ENCODE data around the gene TSC22D3. TPM values are rescaled to one million over a fixed set of nuclear protein-coding genes. Genes with fewer than 3 reads are reported as not detected.

Gene TSC22D3
- total and polyA plus RNA-seq, 2 experiments from 2014 or later, result 455 to 647 TPM

- no peaks in the 10 kb centered on the region for H3K36me3 ChIP-seq (replicated peaks; ENCODE audit: insufficient read depth, low read depth)
- H3K4me1 ChIP-seq (ENCODE audit: insufficient read depth), result peaks cover 6% of the 10 kb centered on the region
- no peaks in the 10 kb centered on the region for H3K27me3 ChIP-seq
- peaks cover 14% of the 10 kb centered on the region for H3K79me2 ChIP-seq
- TF ChIP-seq EZH2phosphoT487 (IDR thresholded peaks at IDR 0.05; ENCODE audit: low read depth, severe bottlenecking, unreplicated experiment) (no peak), EZH2 (IDR thresholded peaks at IDR 0.05; ENCODE audit: borderline replicate concordance) (no peak)
- TF ChIP-seq, protein P1, sequence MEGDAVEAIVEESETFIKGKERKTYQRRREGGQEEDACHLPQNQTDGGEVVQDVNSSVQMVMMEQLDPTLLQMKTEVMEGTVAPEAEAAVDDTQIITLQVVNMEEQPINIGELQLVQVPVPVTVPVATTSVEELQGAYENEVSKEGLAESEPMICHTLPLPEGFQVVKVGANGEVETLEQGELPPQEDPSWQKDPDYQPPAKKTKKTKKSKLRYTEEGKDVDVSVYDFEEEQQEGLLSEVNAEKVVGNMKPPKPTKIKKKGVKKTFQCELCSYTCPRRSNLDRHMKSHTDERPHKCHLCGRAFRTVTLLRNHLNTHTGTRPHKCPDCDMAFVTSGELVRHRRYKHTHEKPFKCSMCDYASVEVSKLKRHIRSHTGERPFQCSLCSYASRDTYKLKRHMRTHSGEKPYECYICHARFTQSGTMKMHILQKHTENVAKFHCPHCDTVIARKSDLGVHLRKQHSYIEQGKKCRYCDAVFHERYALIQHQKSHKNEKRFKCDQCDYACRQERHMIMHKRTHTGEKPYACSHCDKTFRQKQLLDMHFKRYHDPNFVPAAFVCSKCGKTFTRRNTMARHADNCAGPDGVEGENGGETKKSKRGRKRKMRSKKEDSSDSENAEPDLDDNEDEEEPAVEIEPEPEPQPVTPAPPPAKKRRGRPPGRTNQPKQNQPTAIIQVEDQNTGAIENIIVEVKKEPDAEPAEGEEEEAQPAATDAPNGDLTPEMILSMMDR (IDR thresholded peaks at IDR 0.05; ENCODE audit: poor library complexity), result no peak
- no peak overlapping the region for H2AFZ ChIP-seq
- H3K9me3 ChIP-seq (ENCODE audit: low read depth), result no peaks in the 10 kb centered on the region
- no peak overlapping the region for H3K4me3 ChIP-seq
- no peak overlapping the region for H3K4me2 ChIP-seq
- H3K27ac ChIP-seq, result no peak overlapping the region
- H3K9me2 ChIP-seq (replicated peaks; ENCODE audit: insufficient read depth), result no peaks in the 10 kb centered on the region
- no peak for DNase-seq (ENCODE audit: low spot score)
- H4K20me1 ChIP-seq (ENCODE audit: insufficient read depth, poor library complexity, severe bottlenecking), result peaks cover 2% of the 10 kb centered on the region
- WGBS (ENCODE audit: low lambda C conversion rate, missing lambda C conversion rate), result 80% methylated on average over 4 of the region's 4 CpGs
Observed at GRCh38 chrX:107753187-107753586, 22.4 kb downstream of the TSC22D3 start.

GRCh38 chrX:107752714-107753113 lies 22.9 kb downstream of the TSC22D3 start:
- H3K79me2 ChIP-seq, result peaks cover 13% of the 10 kb centered on the region
- TF ChIP-seq EZH2phosphoT487 (IDR thresholded peaks at IDR 0.05; ENCODE audit: low read depth, severe bottlenecking, unreplicated experiment), result no peak
- no peak for TF ChIP-seq EZH2 (IDR thresholded peaks at IDR 0.05; ENCODE audit: borderline replicate concordance)
- TF ChIP-seq, protein P1 (IDR thresholded peaks at IDR 0.05; ENCODE audit: poor library complexity), result no peak
- no peaks in the 10 kb centered on the region for H3K36me3 ChIP-seq (replicated peaks; ENCODE audit: insufficient read depth, low read depth)
- peaks cover 11% of the 10 kb centered on the region for H3K4me1 ChIP-seq (ENCODE audit: insufficient read depth)
- DNase-seq (ENCODE audit: low spot score), result no peak
- H3K9me2 ChIP-seq (replicated peaks; ENCODE audit: insufficient read depth), result no peaks in the 10 kb centered on the region
- no peak overlapping the region for H2AFZ ChIP-seq
- H3K4me2 ChIP-seq, result no peak overlapping the region
- peaks cover 2% of the 10 kb centered on the region for H4K20me1 ChIP-seq (ENCODE audit: insufficient read depth, poor library complexity, severe bottlenecking)
- H3K27me3 ChIP-seq, result no peaks in the 10 kb centered on the region
- H3K4me3 ChIP-seq, result no peak overlapping the region
- WGBS (ENCODE audit: low lambda C conversion rate, missing lambda C conversion rate), result 90% methylated on average over 3 of the region's 3 CpGs
- H3K9me3 ChIP-seq (ENCODE audit: low read depth), result no peaks in the 10 kb centered on the region
- no peak overlapping the region for H3K27ac ChIP-seq

DNA sequence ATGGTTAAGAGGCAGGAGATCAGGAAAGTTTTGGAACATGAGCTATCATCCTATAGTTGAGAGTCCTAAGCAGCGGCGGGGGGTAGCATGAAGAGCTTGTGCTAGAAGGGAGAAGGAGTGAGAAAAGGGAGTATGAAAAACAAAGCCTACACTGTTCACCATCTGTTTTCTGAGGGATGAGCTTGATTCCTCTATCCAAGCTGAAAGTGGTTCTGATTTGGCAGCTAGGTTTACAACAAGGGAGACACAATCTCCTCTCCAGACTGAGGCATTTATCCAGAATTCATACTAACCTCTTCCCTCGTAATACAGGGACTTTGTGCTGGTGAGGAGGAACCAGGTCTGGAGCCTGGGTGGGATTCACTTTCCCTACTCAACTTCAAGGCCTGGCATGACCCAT lies 23.5 kb downstream of the TSC22D3 start:
- peaks cover 2% of the 10 kb centered on the region for H4K20me1 ChIP-seq (ENCODE audit: insufficient read depth, poor library complexity, severe bottlenecking)
- H3K9me2 ChIP-seq (replicated peaks; ENCODE audit: insufficient read depth), result no peaks in the 10 kb centered on the region
- peaks cover 13% of the 10 kb centered on the region for H3K79me2 ChIP-seq
- H3K4me1 ChIP-seq (ENCODE audit: insufficient read depth), result peaks cover 17% of the 10 kb centered on the region
- no peak overlapping the region for H2AFZ ChIP-seq
- H3K27me3 ChIP-seq, result no peaks in the 10 kb centered on the region
- TF ChIP-seq EZH2 (IDR thresholded peaks at IDR 0.05; ENCODE audit: borderline replicate concordance) (no peak), EZH2phosphoT487 (IDR thresholded peaks at IDR 0.05; ENCODE audit: low read depth, severe bottlenecking, unreplicated experiment) (no peak)
- TF ChIP-seq, protein P1 (IDR thresholded peaks at IDR 0.05; ENCODE audit: poor library complexity), result no peak
- H3K4me3 ChIP-seq, result no peak overlapping the region
- DNase-seq (ENCODE audit: low spot score), result no peak
- H3K4me2 ChIP-seq, result no peak overlapping the region
- no peak overlapping the region for H3K27ac ChIP-seq
- no peaks in the 10 kb centered on the region for H3K36me3 ChIP-seq (replicated peaks; ENCODE audit: insufficient read depth, low read depth)
- no peaks in the 10 kb centered on the region for H3K9me3 ChIP-seq (ENCODE audit: low read depth)
- 94% methylated on average over 3 of the region's 3 CpGs for WGBS (ENCODE audit: low lambda C conversion rate, missing lambda C conversion rate)

All from hepatocyte (in vitro differentiated cells).